ENCODE measurements around the gene CACNA1D. TPM values are rescaled to one million over a fixed set of nuclear protein-coding genes. Genes with fewer than 3 reads are reported as not detected.

The CACNA1D gene
- total and polyA plus RNA-seq, 2 donors = 0.57 to 0.66 TPM

GRCh38 chr3:53749448-53749847, 255.0 kb downstream of the CACNA1D start:
- Histone ChIP-seq H3K36me3 (ENCODE audit: control insufficient read depth in 2 of 2, insufficient read depth in 2 of 2, low read length in 1 of 2) (no peaks in the 10 kb centered on the region), H3K27me3 (ENCODE audit: control insufficient read depth in 2 of 2, insufficient read depth in 1 of 2, low read length in 1 of 2) (no peaks in the 10 kb centered on the region), H3K27ac (ENCODE audit: low read depth in 1 of 2, low read length in 1 of 2) (no peak overlapping the region), H3K4me3 (ENCODE audit: low read length in 2 of 2) (no peak overlapping the region), H3K4me1 (ENCODE audit: control insufficient read depth in 2 of 2, insufficient read depth in 2 of 2, low read length in 2 of 2) (peaks cover 12 to 18% of the 10 kb centered on the region in 2 donors), H3K9me3 (ENCODE audit: control insufficient read depth in 2 of 2, insufficient read depth in 1 of 2, low read length in 1 of 2) (peaks cover 0 to 3% of the 10 kb centered on the region in 2 donors)
- 95% methylated on average over 5 of the region's 5 CpGs for WGBS
- no peak for DNase-seq (ENCODE audit: low read depth in 6 of 9, low spot score in 9 of 9)

DNA sequence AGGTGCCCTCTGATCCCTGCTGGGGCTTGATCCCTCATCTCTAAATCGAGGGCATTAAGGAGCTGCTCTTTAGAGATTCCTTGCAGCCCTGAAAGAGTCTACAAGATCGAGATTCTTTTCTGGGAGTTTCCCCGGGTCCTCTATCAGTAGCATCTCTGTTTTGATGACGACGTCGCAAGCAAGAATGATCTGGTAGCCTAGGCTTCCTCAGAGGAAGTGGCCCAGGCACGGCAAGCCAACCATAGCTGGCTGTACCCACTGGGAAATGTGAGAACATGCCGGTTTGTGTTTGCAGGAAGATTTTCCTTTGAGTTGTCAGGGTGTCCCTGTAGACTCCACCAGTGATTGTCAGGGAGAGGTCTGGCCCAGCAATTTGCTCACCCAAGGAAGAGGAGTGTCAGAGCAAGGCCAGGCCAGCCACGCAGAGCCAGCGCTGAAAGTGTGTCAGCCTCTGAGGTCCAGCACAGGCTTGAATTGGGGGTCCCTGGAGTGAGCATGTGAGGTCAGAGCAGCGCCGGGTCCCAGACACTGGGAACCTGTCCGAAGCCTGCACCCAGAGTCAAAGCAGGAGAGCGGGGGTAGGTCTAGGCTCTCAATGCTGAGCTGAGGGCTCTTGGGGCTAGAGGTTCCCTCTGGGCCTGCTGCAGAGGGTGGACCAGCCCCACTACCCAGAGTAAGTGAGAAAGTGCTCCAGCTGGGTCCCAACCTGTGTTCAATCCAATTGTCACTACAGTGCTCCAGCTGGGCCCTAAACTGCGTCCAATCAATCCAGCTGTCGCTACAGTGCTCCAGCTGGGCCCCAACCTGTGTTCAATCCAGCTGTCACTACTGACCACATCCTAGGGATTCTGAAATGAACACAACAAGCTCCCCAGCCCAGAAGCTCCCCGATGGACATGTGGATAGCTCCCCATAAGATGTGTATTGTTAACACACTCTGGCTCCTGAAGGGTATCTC, 256.1 kb downstream of the CACNA1D start:
- H3K4me1 ChIP-seq (ENCODE audit: control insufficient read depth in 2 of 2, insufficient read depth in 2 of 2, low read length in 2 of 2) = peaks cover 12 to 17% of the 10 kb centered on the region in 2 donors
- H3K27me3 ChIP-seq (ENCODE audit: control insufficient read depth in 2 of 2, insufficient read depth in 1 of 2, low read length in 1 of 2) = no peaks in the 10 kb centered on the region
- WGBS = 93% methylated on average over 17 of the region's 17 CpGs

GRCh38 chr3:53753518-53754183, 259.2 kb downstream of the CACNA1D start:
- H3K27me3 ChIP-seq (ENCODE audit: control insufficient read depth in 2 of 2, insufficient read depth in 1 of 2, low read length in 1 of 2) = no peaks in the 10 kb centered on the region
- DNase-seq (ENCODE audit: low read depth in 6 of 9, low spot score in 9 of 9) = peak; percentile 21 to 83 (median 60)
- peaks cover 12 to 17% of the 10 kb centered on the region in 2 donors for H3K4me1 ChIP-seq (ENCODE audit: control insufficient read depth in 2 of 2, insufficient read depth in 2 of 2, low read length in 2 of 2)
- WGBS = 19% methylated on average over 9 of the region's 9 CpGs
- H3K27ac ChIP-seq (ENCODE audit: low read depth in 1 of 2, low read length in 1 of 2) = peak overlapping the region in 1 of 2 donors; percentile 79
- H3K36me3 ChIP-seq (ENCODE audit: control insufficient read depth in 2 of 2, insufficient read depth in 2 of 2, low read length in 1 of 2) = no peaks in the 10 kb centered on the region
- H3K4me3 ChIP-seq (ENCODE audit: low read length in 2 of 2) = no peak overlapping the region
- H3K9me3 ChIP-seq (ENCODE audit: control insufficient read depth in 2 of 2, insufficient read depth in 1 of 2, low read length in 1 of 2) = peaks cover 0 to 3% of the 10 kb centered on the region in 2 donors

More for the DNA sequence above, 256.1 kb downstream of the CACNA1D start:
- Histone ChIP-seq H3K4me3 (ENCODE audit: low read length in 2 of 2) (no peak overlapping the region), H3K36me3 (ENCODE audit: control insufficient read depth in 2 of 2, insufficient read depth in 2 of 2, low read length in 1 of 2) (no peaks in the 10 kb centered on the region), H3K9me3 (ENCODE audit: control insufficient read depth in 2 of 2, insufficient read depth in 1 of 2, low read length in 1 of 2) (peaks cover 0 to 3% of the 10 kb centered on the region in 2 donors), H3K27ac (ENCODE audit: low read depth in 1 of 2, low read length in 1 of 2) (peak overlapping the region in 1 of 2 donors; percentile 9)
- DNase-seq (ENCODE audit: low read depth in 6 of 9, low spot score in 9 of 9) = no peak

- Histone ChIP-seq H3K4me3 (ENCODE audit: low read length in 2 of 2) (no peak overlapping the region), H3K27me3 (ENCODE audit: control insufficient read depth in 2 of 2, insufficient read depth in 1 of 2, low read length in 1 of 2) (no peaks in the 10 kb centered on the region), H3K27ac (ENCODE audit: low read depth in 1 of 2, low read length in 1 of 2) (peak overlapping the region; percentile 33 to 79), H3K36me3 (ENCODE audit: control insufficient read depth in 2 of 2, insufficient read depth in 2 of 2, low read length in 1 of 2) (no peaks in the 10 kb centered on the region), H3K9me3 (ENCODE audit: control insufficient read depth in 2 of 2, insufficient read depth in 1 of 2, low read length in 1 of 2) (peaks cover 0 to 3% of the 10 kb centered on the region in 2 donors), H3K4me1 (ENCODE audit: control insufficient read depth in 2 of 2, insufficient read depth in 2 of 2, low read length in 2 of 2) (peaks cover 12 to 17% of the 10 kb centered on the region in 2 donors)
- DNase-seq (ENCODE audit: low read depth in 6 of 9, low spot score in 9 of 9) = no peak
- WGBS = 77% methylated on average over 9 of the region's 9 CpGs
These were observed 259.9 kb downstream of the CACNA1D start for GRCh38 chr3:53754325-53754724.

- H3K9me3 ChIP-seq (ENCODE audit: control insufficient read depth in 2 of 2, insufficient read depth in 1 of 2, low read length in 1 of 2) = no peaks in the 10 kb centered on the region
- WGBS = 98% methylated on average over 3 of the region's 3 CpGs
- H3K36me3 ChIP-seq (ENCODE audit: control insufficient read depth in 2 of 2, insufficient read depth in 2 of 2, low read length in 1 of 2) = no peaks in the 10 kb centered on the region
- peaks cover 5 to 7% of the 10 kb centered on the region in 2 donors for H3K4me1 ChIP-seq (ENCODE audit: control insufficient read depth in 2 of 2, insufficient read depth in 2 of 2, low read length in 2 of 2)
- no peaks in the 10 kb centered on the region for H3K27me3 ChIP-seq (ENCODE audit: control insufficient read depth in 2 of 2, insufficient read depth in 1 of 2, low read length in 1 of 2)
- no peak overlapping the region for H3K4me3 ChIP-seq (ENCODE audit: low read length in 2 of 2)
- DNase-seq (ENCODE audit: low read depth in 6 of 9, low spot score in 9 of 9) = no peak
- H3K27ac ChIP-seq (ENCODE audit: low read depth in 1 of 2, low read length in 1 of 2) = no peak overlapping the region
These were observed 264.4 kb downstream of the CACNA1D start for GRCh38 chr3:53758846-53759245.

- Histone ChIP-seq H3K4me1 (ENCODE audit: control insufficient read depth in 2 of 2, insufficient read depth in 2 of 2, low read length in 2 of 2) (no peaks in the 10 kb centered on the region), H3K4me3 (ENCODE audit: low read length in 2 of 2) (no peak overlapping the region), H3K9me3 (ENCODE audit: control insufficient read depth in 2 of 2, insufficient read depth in 1 of 2, low read length in 1 of 2) (no peaks in the 10 kb centered on the region), H3K36me3 (ENCODE audit: control insufficient read depth in 2 of 2, insufficient read depth in 2 of 2, low read length in 1 of 2) (no peaks in the 10 kb centered on the region), H3K27ac (ENCODE audit: low read depth in 1 of 2, low read length in 1 of 2) (no peak overlapping the region), H3K27me3 (ENCODE audit: control insufficient read depth in 2 of 2, insufficient read depth in 1 of 2, low read length in 1 of 2) (no peaks in the 10 kb centered on the region)
- no peak for DNase-seq (ENCODE audit: low read depth in 6 of 9, low spot score in 9 of 9)
- WGBS = 97% methylated on average over 7 of the region's 7 CpGs
These were observed 268.9 kb downstream of the CACNA1D start for GRCh38 chr3:53763353-53763752.

DNA sequence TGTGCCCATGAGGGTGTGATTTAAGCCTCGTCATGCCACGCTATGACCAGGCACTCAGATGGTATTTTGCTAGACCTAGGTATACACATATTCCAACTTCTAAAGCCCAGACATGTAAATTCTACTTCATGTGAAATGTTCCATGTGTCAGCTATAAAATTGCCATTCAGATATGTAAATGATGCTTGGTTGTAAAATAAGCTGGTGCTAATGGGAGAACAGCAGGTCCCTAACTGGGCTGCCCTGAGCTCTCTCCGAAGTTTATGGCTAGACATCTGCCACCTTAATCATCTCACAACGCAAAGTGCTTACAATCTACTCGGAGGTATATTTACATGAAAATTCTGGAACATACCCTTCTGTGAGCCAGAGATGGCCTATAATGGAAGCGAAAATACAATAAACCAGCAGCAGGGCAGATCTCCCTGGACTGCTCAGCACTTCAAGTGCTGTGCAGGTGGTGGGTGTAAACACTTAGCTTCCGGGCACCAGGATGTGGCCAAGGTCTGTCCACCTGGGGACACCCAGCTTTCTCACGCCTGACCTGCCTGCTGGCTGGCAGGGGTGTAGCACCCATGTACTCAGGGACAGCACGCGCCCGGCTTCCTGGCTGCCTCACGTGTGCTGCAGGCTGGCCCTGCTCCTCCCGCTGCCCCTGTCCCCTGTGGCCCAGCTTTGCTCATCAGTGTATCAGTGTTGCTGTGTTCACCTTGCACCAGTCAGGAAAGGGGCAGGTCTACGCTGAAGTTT, 269.8 kb downstream of the CACNA1D start:
- no peak for DNase-seq (ENCODE audit: low read depth in 6 of 9, low spot score in 9 of 9)
- 90% methylated on average over 14 of the region's 14 CpGs for WGBS
- peaks cover 0 to 8% of the 10 kb centered on the region in 2 donors for H3K4me1 ChIP-seq (ENCODE audit: control insufficient read depth in 2 of 2, insufficient read depth in 2 of 2, low read length in 2 of 2)
- H3K36me3 ChIP-seq (ENCODE audit: control insufficient read depth in 2 of 2, insufficient read depth in 2 of 2, low read length in 1 of 2) = no peaks in the 10 kb centered on the region
- H3K9me3 ChIP-seq (ENCODE audit: control insufficient read depth in 2 of 2, insufficient read depth in 1 of 2, low read length in 1 of 2) = no peaks in the 10 kb centered on the region
- no peak overlapping the region for H3K27ac ChIP-seq (ENCODE audit: low read depth in 1 of 2, low read length in 1 of 2)
- H3K4me3 ChIP-seq (ENCODE audit: low read length in 2 of 2) = no peak overlapping the region
- H3K27me3 ChIP-seq (ENCODE audit: control insufficient read depth in 2 of 2, insufficient read depth in 1 of 2, low read length in 1 of 2) = no peaks in the 10 kb centered on the region

DNA sequence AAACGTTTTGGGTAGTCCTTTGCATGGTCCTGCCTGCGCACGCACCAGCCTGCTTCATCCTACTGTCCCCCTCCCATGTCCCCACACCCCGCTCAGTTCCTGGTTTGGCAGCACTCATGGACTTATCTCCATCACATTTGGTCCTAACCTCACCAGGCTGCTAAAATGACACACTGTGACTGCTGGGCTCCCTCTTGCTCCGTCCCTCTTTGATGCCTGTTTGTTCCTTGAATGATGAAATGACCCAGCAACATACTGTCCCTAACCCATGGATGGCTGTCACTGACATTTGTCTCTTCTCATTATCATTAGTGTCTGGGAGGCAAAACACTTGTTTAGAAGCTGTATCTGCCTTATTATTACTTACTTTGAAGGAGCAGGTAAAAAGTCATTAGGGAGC, 271.3 kb downstream of the CACNA1D start:
- WGBS = 95% methylated on average over 5 of the region's 5 CpGs
- H3K36me3 ChIP-seq (ENCODE audit: control insufficient read depth in 2 of 2, insufficient read depth in 2 of 2, low read length in 1 of 2) = no peaks in the 10 kb centered on the region
- no peak overlapping the region for H3K4me3 ChIP-seq (ENCODE audit: low read length in 2 of 2)
- peaks cover 0 to 11% of the 10 kb centered on the region in 2 donors for H3K4me1 ChIP-seq (ENCODE audit: control insufficient read depth in 2 of 2, insufficient read depth in 2 of 2, low read length in 2 of 2)
- H3K27ac ChIP-seq (ENCODE audit: low read depth in 1 of 2, low read length in 1 of 2) = no peak overlapping the region
- no peaks in the 10 kb centered on the region for H3K9me3 ChIP-seq (ENCODE audit: control insufficient read depth in 2 of 2, insufficient read depth in 1 of 2, low read length in 1 of 2)
- DNase-seq (ENCODE audit: low read depth in 6 of 9, low spot score in 9 of 9) = no peak
- no peaks in the 10 kb centered on the region for H3K27me3 ChIP-seq (ENCODE audit: control insufficient read depth in 2 of 2, insufficient read depth in 1 of 2, low read length in 1 of 2)
